H9 (cell line): Measurements from ENCODE around the gene ABHD15. TPM values are rescaled to one million over a fixed set of nuclear protein-coding genes. Genes with fewer than 3 reads are reported as not detected.

ENCODE experiments used
- DNase-seq: peaks from one replicate; pipeline ENCODE4 v3.0.0-alpha.2; 2017
- H2AFZ ChIP-seq: one replicate; pipeline ENCODE4 v1.6.1; 2013; ENCODE audit warnings: mild to moderate bottlenecking, low read length, control low read depth, moderate library complexity
- H2AK5ac ChIP-seq: 2 replicates; pipeline ENCODE4 v1.6.1; 2013; ENCODE audit warnings: low read length, control low read depth, mixed read lengths; ENCODE audit not compliant: insufficient read length
- H2BK120ac ChIP-seq: one replicate; pipeline ENCODE4 v1.6.1; 2013; ENCODE audit warnings: low read depth, mild to moderate bottlenecking, low read length, control low read depth, inconsistent platforms; ENCODE audit not compliant: poor library complexity, severe bottlenecking
- H2BK12ac ChIP-seq: 2 replicates; pipeline ENCODE4 v1.6.1; 2013; ENCODE audit warnings: low read length, control low read depth, mixed read lengths, low read depth; ENCODE audit not compliant: insufficient read length
- H2BK15ac ChIP-seq: 2 replicates; pipeline ENCODE4 v1.6.1; 2013; ENCODE audit warnings: low read depth, low read length, control low read depth
- H2BK20ac ChIP-seq: one replicate; pipeline ENCODE4 v1.6.1; 2013; ENCODE audit warnings: low read depth, mild to moderate bottlenecking, low read length, control low read depth, inconsistent platforms; ENCODE audit not compliant: poor library complexity, severe bottlenecking
- H2BK5ac ChIP-seq: 2 replicates; pipeline ENCODE4 v1.6.1; 2013; ENCODE audit warnings: low read length, control low read depth, mixed read lengths; ENCODE audit not compliant: insufficient read length
- H3K14ac ChIP-seq: 2 replicates; pipeline ENCODE4 v1.6.1; 2013; ENCODE audit warnings: low read length, control low read depth; ENCODE audit not compliant: insufficient read depth
- H3K18ac ChIP-seq: 2 replicates; pipeline ENCODE4 v1.6.1; 2013; ENCODE audit warnings: low read depth, mild to moderate bottlenecking, mixed read lengths, low read length, control low read depth; ENCODE audit not compliant: insufficient read length
- H3K23ac ChIP-seq: 2 replicates; pipeline ENCODE4 v1.6.1; 2013; ENCODE audit warnings: low read length, control low read depth, mixed read lengths, low read depth; ENCODE audit not compliant: insufficient read length
- H3K23me2 ChIP-seq: 2 replicates; pipeline ENCODE4 v1.6.1; 2013; ENCODE audit warnings: low read depth, mild to moderate bottlenecking, mixed read lengths, low read length, control low read depth; ENCODE audit not compliant: insufficient read length, poor library complexity, severe bottlenecking
- H3K27ac ChIP-seq: 2 replicates; pipeline ENCODE4 v1.5.1; 2013; ENCODE audit warnings: low read length, control low read depth, mixed read lengths, low read depth; ENCODE audit not compliant: insufficient read length
- H3K27me3 ChIP-seq: 2 replicates; pipeline ENCODE4 v1.6.1; 2013; ENCODE audit warnings: low read length, control low read depth, inconsistent platforms; ENCODE audit not compliant: insufficient read depth
- H3K4ac ChIP-seq: 2 replicates; pipeline ENCODE4 v1.6.1; 2013; ENCODE audit warnings: low read depth, mild to moderate bottlenecking, control low read depth, inconsistent platforms, low read length, moderate library complexity
- H3K4me1 ChIP-seq: 2 replicates; pipeline ENCODE4 v1.6.1; 2013; ENCODE audit warnings: low read length, control low read depth, inconsistent platforms; ENCODE audit not compliant: insufficient read depth
- H3K4me2 ChIP-seq: 2 replicates; pipeline ENCODE4 v1.6.1; 2013; ENCODE audit warnings: low read length, control low read depth, mixed read lengths; ENCODE audit not compliant: insufficient read length, insufficient read depth
- H3K56ac ChIP-seq: 2 replicates; pipeline ENCODE4 v1.6.1; 2013; ENCODE audit warnings: low read depth, mild to moderate bottlenecking, mixed read lengths, low read length, control low read depth; ENCODE audit not compliant: insufficient read length
- H3K79me1 ChIP-seq: 2 replicates; pipeline ENCODE4 v1.6.1; 2013; ENCODE audit warnings: low read depth, mild to moderate bottlenecking, moderate library complexity, low read length, control low read depth, inconsistent platforms; ENCODE audit not compliant: insufficient read depth, poor library complexity, severe bottlenecking
- H3K79me2 ChIP-seq: 2 replicates; pipeline ENCODE4 v1.6.1; 2013; ENCODE audit warnings: low read length, control low read depth, inconsistent platforms; ENCODE audit not compliant: insufficient read depth
- H3K9ac ChIP-seq: 2 replicates; pipeline ENCODE4 v1.6.1; 2013; ENCODE audit warnings: low read length, control low read depth, mixed read lengths; ENCODE audit not compliant: insufficient read length; ENCODE audit errors: extremely low read depth
- H3K9me3 ChIP-seq: one replicate; pipeline ENCODE4 v1.6.1; 2013; ENCODE audit warnings: low read depth, low read length, inconsistent platforms; ENCODE audit not compliant: control insufficient read depth
- H3T11ph ChIP-seq: one replicate; pipeline ENCODE4 v1.6.1; 2013; ENCODE audit warnings: mild to moderate bottlenecking, low read length, control low read depth, inconsistent platforms
- H4K20me1 ChIP-seq: one replicate; pipeline ENCODE4 v1.6.1; 2013; ENCODE audit not compliant: control insufficient read depth, insufficient read length, insufficient read depth
- H4K5ac ChIP-seq: 2 replicates; pipeline ENCODE4 v1.6.1; 2013; ENCODE audit warnings: low read depth, mild to moderate bottlenecking, mixed read lengths, low read length, control low read depth; ENCODE audit not compliant: insufficient read length
- H4K8ac ChIP-seq: replicated peaks from 2 replicates; pipeline ENCODE4 v1.6.1; 2013; ENCODE audit warnings: low read length, control low read depth, mixed read lengths, low read depth; ENCODE audit not compliant: insufficient read length
- H4K91ac ChIP-seq: 2 replicates; pipeline ENCODE4 v1.6.1; 2013; ENCODE audit warnings: low read depth, mild to moderate bottlenecking, moderate library complexity, mixed read lengths, low read length, control low read depth; ENCODE audit not compliant: insufficient read length
- H3K27ac Mint-ChIP-seq, 3 experiments: 2 replicates in 2 of 3; 3 replicates in 1 of 3; pipeline ENCODE4 v1.8.0; 2020 to 2021; ENCODE audit warnings: mixed read lengths in 3 of 3, mild to moderate bottlenecking in 1 of 3, moderate library complexity in 1 of 3
- H3K27me3 Mint-ChIP-seq: 2 replicates; pipeline ENCODE4 v1.8.0; 2021; ENCODE audit warnings: low read depth, mild to moderate bottlenecking, moderate library complexity, mixed read lengths
- H3K36me3 Mint-ChIP-seq, 3 experiments: 2 replicates in 2 of 3; 3 replicates in 1 of 3; pipeline ENCODE4 v1.8.0; 2020 to 2021; ENCODE audit warnings: low read depth in 3 of 3, mixed read lengths in 3 of 3; ENCODE audit not compliant: insufficient read depth in 1 of 3
- H3K4me1 Mint-ChIP-seq, 2 experiments: 2 replicates each; pipeline ENCODE4 v1.8.0; 2020; ENCODE audit warnings: mixed read lengths in 2 of 2
- H3K4me3 Mint-ChIP-seq, 2 experiments: 2 replicates in 1 of 2; 3 replicates in 1 of 2; pipeline ENCODE4 v1.8.0; 2020 to 2021; ENCODE audit warnings: mild to moderate bottlenecking in 2 of 2, mixed read lengths in 2 of 2, moderate library complexity in 1 of 2
- H3K9me3 Mint-ChIP-seq, 2 experiments: 2 replicates in 1 of 2; 3 replicates in 1 of 2; pipeline ENCODE4 v1.8.0; 2020; ENCODE audit warnings: mild to moderate bottlenecking in 2 of 2, mixed read lengths in 2 of 2, moderate library complexity in 1 of 2
- WGBS: extraction: QIAGEN DNeasy Blood & Tissue Kit; methylation state at CpG from one replicate; pipeline ENCODE4 v1.1.7; 2013; ENCODE audit warnings: missing lambda C conversion rate, low lambda C conversion rate, mixed read lengths; ENCODE audit not compliant: insufficient read length; ENCODE audit errors: extremely low coverage; 5-methylcytosine and 5-hydroxymethylcytosine counted together
- total RNA-seq: library from RNA; stranded (reverse); gene quantifications from 2 replicates; pipeline ENCODE4 v1.2.1, GENCODE V29; 2021
- TF ChIP-seq, protein P1 (sequence below): fragments of 200-600 bp; sonication (generic); conservative IDR thresholded peaks from 3 replicates; pipeline ENCODE4 v1.8.0; 2021; ENCODE audit warnings: antibody characterized with exemption, mild to moderate bottlenecking

ABHD15 gene
- total RNA-seq, 1 experiment from 2014 or later, result 2.5 TPM

DNA sequence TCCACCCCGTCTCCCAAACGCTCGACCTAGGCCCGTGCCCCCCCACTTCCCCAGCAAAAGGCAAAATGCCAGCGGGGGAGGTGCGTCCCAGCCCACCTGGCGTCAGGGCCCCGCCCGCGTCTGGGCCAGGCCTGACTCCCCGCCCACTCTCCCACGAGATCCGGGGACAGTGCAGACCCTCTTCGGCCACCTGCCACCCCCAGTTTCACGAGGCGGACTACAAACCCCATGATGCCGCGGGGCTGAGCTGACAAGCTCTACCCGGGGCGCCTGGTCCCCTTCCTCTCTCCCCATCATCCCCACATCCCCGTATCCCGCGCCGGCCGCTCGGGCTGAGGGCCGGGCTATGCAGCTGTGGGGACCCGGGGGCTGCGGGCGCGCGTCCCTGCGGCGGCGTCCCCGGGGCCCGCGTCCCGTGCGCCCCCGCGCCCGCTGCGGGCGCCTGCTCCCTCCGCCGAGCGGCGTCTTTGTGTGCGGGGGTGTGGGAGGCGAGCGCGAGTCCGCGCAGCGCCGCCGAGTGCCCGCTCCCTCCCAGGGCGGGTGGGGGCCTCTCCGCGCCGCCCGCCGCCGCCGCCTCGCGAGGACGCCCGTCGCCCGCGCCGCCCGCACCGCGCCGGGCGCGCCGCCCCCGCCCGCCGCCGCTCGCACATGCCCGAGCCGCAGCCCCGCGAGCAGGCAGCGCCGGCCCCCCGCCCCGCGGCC, 26.2 kb upstream of the ABHD15 start, which contains the start of gene ANKRD13B:
Gene ANKRD13B (plus strand): TSS at position 283 of the 702 bp plus-strand sequence. CDS start 490 bp downstream, outside the sequence.
- Histone ChIP-seq H3K4me2 (peak within 1 kb of the TSS; percentile 69), H2AK5ac (no peak within 1 kb of the TSS), H2BK120ac (no peak within 1 kb of the TSS), H3K4ac (no peak within 1 kb of the TSS), H2BK15ac (no peak within 1 kb of the TSS), H3K79me1 (no peaks in the 10 kb centered on the region), H3T11ph (no peak within 1 kb of the TSS), H4K5ac (no peak within 1 kb of the TSS), H3K27me3 (no peaks in the 10 kb centered on the region), H3K14ac (no peak within 1 kb of the TSS), H3K23me2 (peaks cover 42% of the 10 kb centered on the region), H2BK12ac (no peak within 1 kb of the TSS), H3K9me3 (no peaks in the 10 kb centered on the region), H3K23ac (no peak within 1 kb of the TSS), H3K79me2 (peaks cover 6% of the 10 kb centered on the region; the same call in 1 of the 2 replicates), H3K18ac (peak within 1 kb of the TSS; percentile 6), H2BK20ac (no peak within 1 kb of the TSS), H3K56ac (no peak within 1 kb of the TSS), H3K27ac (no peak within 1 kb of the TSS), H2BK5ac (no peak within 1 kb of the TSS), H4K91ac (no peak within 1 kb of the TSS), H3K4me1 (peaks cover 4% of the 10 kb centered on the region; the same call in 1 of the 2 replicates), H4K8ac (no peak within 1 kb of the TSS), H4K20me1 (no peaks in the 10 kb centered on the region), H2AFZ (no peak within 1 kb of the TSS), H3K9ac (no peak within 1 kb of the TSS)
- Mint-ChIP-seq H3K36me3 (peaks cover 0 to 1% (median 0%) of the 10 kb centered on the region in 3 experiments; a peak in 1 of 7 replicates), H3K27ac (peak within 1 kb of the TSS; percentile 91 to 96 (median 95)), H3K27me3 (peaks cover 5% of the 10 kb centered on the region), H3K4me3 (peak within 1 kb of the TSS; percentile 81 to 90), H3K4me1 (peaks cover 44 to 63% of the 10 kb centered on the region in 2 experiments), H3K9me3 (no peaks in the 10 kb centered on the region)
- TF ChIP-seq, protein P1, sequence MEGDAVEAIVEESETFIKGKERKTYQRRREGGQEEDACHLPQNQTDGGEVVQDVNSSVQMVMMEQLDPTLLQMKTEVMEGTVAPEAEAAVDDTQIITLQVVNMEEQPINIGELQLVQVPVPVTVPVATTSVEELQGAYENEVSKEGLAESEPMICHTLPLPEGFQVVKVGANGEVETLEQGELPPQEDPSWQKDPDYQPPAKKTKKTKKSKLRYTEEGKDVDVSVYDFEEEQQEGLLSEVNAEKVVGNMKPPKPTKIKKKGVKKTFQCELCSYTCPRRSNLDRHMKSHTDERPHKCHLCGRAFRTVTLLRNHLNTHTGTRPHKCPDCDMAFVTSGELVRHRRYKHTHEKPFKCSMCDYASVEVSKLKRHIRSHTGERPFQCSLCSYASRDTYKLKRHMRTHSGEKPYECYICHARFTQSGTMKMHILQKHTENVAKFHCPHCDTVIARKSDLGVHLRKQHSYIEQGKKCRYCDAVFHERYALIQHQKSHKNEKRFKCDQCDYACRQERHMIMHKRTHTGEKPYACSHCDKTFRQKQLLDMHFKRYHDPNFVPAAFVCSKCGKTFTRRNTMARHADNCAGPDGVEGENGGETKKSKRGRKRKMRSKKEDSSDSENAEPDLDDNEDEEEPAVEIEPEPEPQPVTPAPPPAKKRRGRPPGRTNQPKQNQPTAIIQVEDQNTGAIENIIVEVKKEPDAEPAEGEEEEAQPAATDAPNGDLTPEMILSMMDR, result no peak
- DNase-seq, result no peak
- WGBS, result no CpG with 5 or more reads among the region's 96 CpGs
